Astrocyte (in vitro differentiated cells and primary cell): ENCODE results near the gene STX11. TPM values are rescaled to one million over a fixed set of nuclear protein-coding genes. Genes with fewer than 3 reads are reported as not detected.

Source experiments
- DNase-seq: peaks from one replicate; pipeline ENCODE4 v3.0.0-alpha.2; 2010; ENCODE audit warnings: low read depth
- FAIRE-seq: peaks from 2 replicates; lab custom pipeline; 2011; peaks lifted over from hg19 to GRCh38; lab: Jason Lieb, UNC
- H2AFZ ChIP-seq: 2 replicates; pipeline ENCODE4 v1.6.0; 2012; ENCODE audit warnings: low read depth, low read length, inconsistent platforms
- H3K27ac ChIP-seq: 2 replicates; pipeline ENCODE4 v1.5.1; 2011; ENCODE audit warnings: low read depth, low read length, inconsistent platforms
- H3K27me3 ChIP-seq: 2 replicates; pipeline ENCODE4 v1.6.0; 2011; ENCODE audit warnings: low read length, inconsistent platforms; ENCODE audit not compliant: insufficient read depth
- H3K36me3 ChIP-seq: 2 replicates; pipeline ENCODE4 v1.5.1; 2011; ENCODE audit warnings: low read length, inconsistent platforms; ENCODE audit not compliant: insufficient read depth
- H3K4me1 ChIP-seq: 2 replicates; pipeline ENCODE4 v1.5.1; 2011; ENCODE audit warnings: low read length, inconsistent platforms; ENCODE audit not compliant: insufficient read depth
- H3K4me2 ChIP-seq: 2 replicates; pipeline ENCODE4 v1.6.0; 2012; ENCODE audit warnings: low read length, inconsistent platforms
- H3K4me3 ChIP-seq: 2 replicates; pipeline ENCODE4 v1.5.1; 2011; ENCODE audit warnings: low read depth, mild to moderate bottlenecking, low read length, inconsistent platforms; ENCODE audit not compliant: insufficient read depth
- H3K79me2 ChIP-seq: 2 replicates; pipeline ENCODE4 v1.6.0; 2012; ENCODE audit warnings: mild to moderate bottlenecking, low read length, inconsistent platforms; ENCODE audit not compliant: insufficient read depth
- H3K9ac ChIP-seq: 2 replicates; pipeline ENCODE4 v1.6.0; 2012; ENCODE audit warnings: mild to moderate bottlenecking, low read length, inconsistent platforms
- H3K9me3 ChIP-seq: 2 replicates; pipeline ENCODE4 v1.5.1; 2012; ENCODE audit warnings: low read depth, mild to moderate bottlenecking, low read length, inconsistent platforms; ENCODE audit not compliant: insufficient read depth
- H4K20me1 ChIP-seq: 2 replicates; pipeline ENCODE4 v1.6.0; 2012; ENCODE audit warnings: low read length, inconsistent platforms; ENCODE audit not compliant: insufficient read depth
- H3K27ac Mint-ChIP-seq: one replicate; pipeline ENCODE4 v1.8.0; 2021; ENCODE audit warnings: mild to moderate bottlenecking, mixed read lengths; ENCODE audit not compliant: unreplicated experiment
- H3K27me3 Mint-ChIP-seq: one replicate; pipeline ENCODE4 v1.8.0; 2021; ENCODE audit warnings: low read depth, mixed read lengths; ENCODE audit not compliant: unreplicated experiment
- H3K36me3 Mint-ChIP-seq: one replicate; pipeline ENCODE4 v1.8.0; 2021; ENCODE audit warnings: low read depth, mixed read lengths; ENCODE audit not compliant: unreplicated experiment
- H3K4me1 Mint-ChIP-seq: one replicate; pipeline ENCODE4 v1.8.0; 2021; ENCODE audit warnings: low read depth, mixed read lengths; ENCODE audit not compliant: unreplicated experiment
- H3K4me3 Mint-ChIP-seq: one replicate; pipeline ENCODE4 v1.8.0; 2021; ENCODE audit warnings: mild to moderate bottlenecking, moderate library complexity, mixed read lengths; ENCODE audit not compliant: unreplicated experiment
- H3K9me3 Mint-ChIP-seq: one replicate; pipeline ENCODE4 v1.8.0; 2021; ENCODE audit warnings: mild to moderate bottlenecking, mixed read lengths; ENCODE audit not compliant: unreplicated experiment
- EZH2 ChIP-seq: IDR thresholded peaks from 2 replicates; pipeline ENCODE4 v1.6.1; 2012; ENCODE audit warnings: mild to moderate bottlenecking, low read length, inconsistent platforms; ENCODE audit not compliant: insufficient read depth
- total RNA-seq: library from RNA; stranded (reverse); gene quantifications from 2 replicates; pipeline ENCODE4 v1.2.1, GENCODE V29; 2021
- TF ChIP-seq, protein P1 (sequence below): IDR thresholded peaks from 2 replicates; pipeline ENCODE4 v1.5.1; 2011; ENCODE audit warnings: low read depth, mild to moderate bottlenecking, inconsistent platforms, low read length, moderate library complexity; ENCODE audit not compliant: insufficient read depth

The STX11 gene
- total RNA-seq, 1 donor from 2014 or later = 2.0 TPM

DNA sequence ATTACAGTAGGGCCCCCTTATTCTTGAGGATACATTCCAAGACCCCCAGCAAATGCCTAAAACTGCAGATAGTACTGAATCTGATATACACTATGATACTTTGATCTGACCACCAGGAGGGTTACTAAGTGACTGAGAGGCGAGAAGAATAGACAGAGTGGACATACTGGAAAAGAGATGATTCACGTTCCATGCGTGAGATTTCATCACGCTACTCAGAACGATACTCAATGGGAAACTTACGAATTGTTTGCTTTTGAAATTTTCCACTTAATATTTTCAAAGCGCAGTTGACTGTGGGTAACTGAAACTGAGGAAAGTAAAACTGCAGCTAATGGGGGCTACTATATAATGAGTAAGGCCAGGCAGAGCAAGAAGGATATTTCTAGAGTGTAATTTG lies 60.8 kb downstream of the STX11 start:
- Mint-ChIP-seq H3K4me3 (no peak overlapping the region), H3K36me3 (no peaks in the 10 kb centered on the region), H3K9me3 (no peaks in the 10 kb centered on the region), H3K4me1 (peaks cover 2% of the 10 kb centered on the region), H3K27ac (no peak overlapping the region), H3K27me3 (peaks cover 28% of the 10 kb centered on the region)
- peaks cover 14% of the 10 kb centered on the region for H3K27me3 ChIP-seq
- no peaks in the 10 kb centered on the region for H3K36me3 ChIP-seq
- no peak overlapping the region for H3K4me3 ChIP-seq
- no peak for DNase-seq
- no peaks in the 10 kb centered on the region for H4K20me1 ChIP-seq
- peaks cover 5% of the 10 kb centered on the region for H3K4me1 ChIP-seq
- H3K79me2 ChIP-seq = no peaks in the 10 kb centered on the region
- TF ChIP-seq, protein P1, sequence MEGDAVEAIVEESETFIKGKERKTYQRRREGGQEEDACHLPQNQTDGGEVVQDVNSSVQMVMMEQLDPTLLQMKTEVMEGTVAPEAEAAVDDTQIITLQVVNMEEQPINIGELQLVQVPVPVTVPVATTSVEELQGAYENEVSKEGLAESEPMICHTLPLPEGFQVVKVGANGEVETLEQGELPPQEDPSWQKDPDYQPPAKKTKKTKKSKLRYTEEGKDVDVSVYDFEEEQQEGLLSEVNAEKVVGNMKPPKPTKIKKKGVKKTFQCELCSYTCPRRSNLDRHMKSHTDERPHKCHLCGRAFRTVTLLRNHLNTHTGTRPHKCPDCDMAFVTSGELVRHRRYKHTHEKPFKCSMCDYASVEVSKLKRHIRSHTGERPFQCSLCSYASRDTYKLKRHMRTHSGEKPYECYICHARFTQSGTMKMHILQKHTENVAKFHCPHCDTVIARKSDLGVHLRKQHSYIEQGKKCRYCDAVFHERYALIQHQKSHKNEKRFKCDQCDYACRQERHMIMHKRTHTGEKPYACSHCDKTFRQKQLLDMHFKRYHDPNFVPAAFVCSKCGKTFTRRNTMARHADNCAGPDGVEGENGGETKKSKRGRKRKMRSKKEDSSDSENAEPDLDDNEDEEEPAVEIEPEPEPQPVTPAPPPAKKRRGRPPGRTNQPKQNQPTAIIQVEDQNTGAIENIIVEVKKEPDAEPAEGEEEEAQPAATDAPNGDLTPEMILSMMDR = no peak
- TF ChIP-seq EZH2 = no peak
- FAIRE-seq = no peak
- no peak overlapping the region for H3K27ac ChIP-seq
- H3K9ac ChIP-seq = no peak overlapping the region
- no peak overlapping the region for H2AFZ ChIP-seq
- no peak overlapping the region for H3K4me2 ChIP-seq
- no peaks in the 10 kb centered on the region for H3K9me3 ChIP-seq

DNA sequence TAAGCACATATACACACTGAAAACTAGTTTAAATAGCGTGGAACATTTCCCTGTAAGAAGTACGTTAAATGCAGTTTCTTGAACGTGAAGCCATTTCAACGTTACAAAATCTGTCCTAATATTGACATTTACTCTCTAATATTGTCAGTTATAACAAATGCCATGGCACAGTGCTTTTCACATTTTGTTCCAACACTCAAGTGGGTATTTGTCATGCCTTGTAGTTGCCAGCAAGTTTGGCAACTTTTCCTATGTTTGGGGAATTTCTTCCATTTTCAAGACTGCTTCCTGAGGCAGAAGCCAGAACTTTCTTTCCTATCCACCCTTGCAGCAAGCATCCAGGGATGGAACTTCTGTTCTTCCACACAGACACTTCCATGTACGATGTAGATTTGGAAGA lies 63.0 kb downstream of the STX11 start:
- no peak overlapping the region for H3K4me3 ChIP-seq
- no peak for DNase-seq
- H2AFZ ChIP-seq = no peak overlapping the region
- no peaks in the 10 kb centered on the region for H3K36me3 Mint-ChIP-seq
- H3K9me3 ChIP-seq = no peaks in the 10 kb centered on the region
- H4K20me1 ChIP-seq = no peaks in the 10 kb centered on the region
- no peak overlapping the region for H3K27ac ChIP-seq
- no peaks in the 10 kb centered on the region for H3K79me2 ChIP-seq
- H3K9ac ChIP-seq = no peak overlapping the region
- no peak for FAIRE-seq
- no peak overlapping the region for H3K4me3 Mint-ChIP-seq
- H3K27me3 Mint-ChIP-seq = peaks cover 15% of the 10 kb centered on the region
- H3K4me1 ChIP-seq = peaks cover 5% of the 10 kb centered on the region
- H3K27me3 ChIP-seq = peaks cover 5% of the 10 kb centered on the region
- TF ChIP-seq EZH2 = no peak
- TF ChIP-seq, protein P1 = no peak
- H3K9me3 Mint-ChIP-seq = no peaks in the 10 kb centered on the region
- H3K4me2 ChIP-seq = no peak overlapping the region
- H3K4me1 Mint-ChIP-seq = peaks cover 9% of the 10 kb centered on the region
- no peaks in the 10 kb centered on the region for H3K36me3 ChIP-seq
- H3K27ac Mint-ChIP-seq = no peak overlapping the region

DNA sequence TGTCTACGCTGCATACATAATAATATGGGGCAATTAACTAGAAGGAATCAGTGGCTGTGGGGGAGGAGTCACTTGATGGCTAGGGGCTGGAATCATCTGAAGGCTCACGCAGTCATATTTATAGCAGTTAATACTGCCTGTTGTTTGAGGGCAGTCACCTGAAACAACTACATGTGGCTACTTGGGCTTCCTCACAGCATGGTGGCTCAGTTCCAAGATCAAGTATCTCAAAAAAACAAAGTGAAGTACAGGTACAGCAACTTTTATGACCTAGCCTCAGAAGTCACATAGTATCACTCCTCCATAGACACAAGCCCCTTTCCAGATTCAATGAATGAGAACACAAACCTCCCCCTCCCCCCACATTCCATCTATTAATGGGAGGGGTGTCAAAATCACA lies 63.7 kb downstream of the STX11 start:
- no peaks in the 10 kb centered on the region for H3K36me3 ChIP-seq
- DNase-seq = no peak
- peaks cover 2% of the 10 kb centered on the region for H3K27me3 ChIP-seq
- peaks cover 9% of the 10 kb centered on the region for H3K4me1 Mint-ChIP-seq
- no peak for TF ChIP-seq EZH2
- no peaks in the 10 kb centered on the region for H3K79me2 ChIP-seq
- H3K27ac ChIP-seq = no peak overlapping the region
- no peaks in the 10 kb centered on the region for H3K36me3 Mint-ChIP-seq
- no peak overlapping the region for H3K4me2 ChIP-seq
- no peaks in the 10 kb centered on the region for H3K9me3 Mint-ChIP-seq
- H3K4me3 ChIP-seq = no peak overlapping the region
- H4K20me1 ChIP-seq = no peaks in the 10 kb centered on the region
- H3K9me3 ChIP-seq = no peaks in the 10 kb centered on the region
- H3K4me3 Mint-ChIP-seq = no peak overlapping the region
- no peak for FAIRE-seq
- peaks cover 5% of the 10 kb centered on the region for H3K4me1 ChIP-seq
- H3K27me3 Mint-ChIP-seq = peaks cover 9% of the 10 kb centered on the region
- H2AFZ ChIP-seq = no peak overlapping the region
- no peak overlapping the region for H3K27ac Mint-ChIP-seq
- no peak overlapping the region for H3K9ac ChIP-seq
